AG09309 (cell line): Measurements from ENCODE around the gene DGKZ.
"Not testable (repeated sequence)": the region's sequence is repeated elsewhere in the genome, so short reads cannot be mapped to it uniquely, and the experiment has no call there.

Experiments used
- DNase-seq: peaks from one replicate; pipeline ENCODE4 v3.0.0-alpha.2; 2010; ENCODE audit warnings: low read depth
- H3K4me3 ChIP-seq: 2 replicates; pipeline ENCODE4 v1.5.1; 2011; ENCODE audit warnings: mild to moderate bottlenecking, low read depth, low read length, moderate library complexity; ENCODE audit not compliant: control insufficient read depth
- CTCF ChIP-seq: IDR thresholded peaks from 2 replicates; pipeline ENCODE4 v1.5.1; 2011; ENCODE audit warnings: mild to moderate bottlenecking, low read depth, low read length, inconsistent platforms; ENCODE audit not compliant: insufficient read depth, control insufficient read depth; ENCODE audit errors: missing control alignments

Gene DGKZ

GRCh38 chr11:46346886-46347636 lies at the start of gene DGKZ:
Gene DGKZ, plus strand, starts transcription at chr11:46347463. Its CDS starts 197 bp downstream, at chr11:46347660.
- no peak for DNase-seq
- peak within 1 kb of the TSS; percentile 88 for H3K4me3 ChIP-seq
- TF ChIP-seq CTCF, result peak; percentile 40

- no peak overlapping the region for H3K4me3 ChIP-seq
These were observed 48.4 kb upstream of the DGKZ start for GRCh38 chr11:46298699-46299433.

GRCh38 chr11:46299451-46299961 lies 47.8 kb upstream of the DGKZ start:
- H3K4me3 ChIP-seq, result no peak overlapping the region
- no peak for TF ChIP-seq CTCF
- no peak for DNase-seq

More at GRCh38 chr11:46298699-46299433, 48.4 kb upstream of the DGKZ start:
- TF ChIP-seq CTCF, result no peak
- DNase-seq, result peak; percentile 54

GRCh38 chr11:46300270-46300669 lies 47.0 kb upstream of the DGKZ start:
- no peak overlapping the region for H3K4me3 ChIP-seq
- TF ChIP-seq CTCF, result no peak
- no peak for DNase-seq

- H3K4me3 ChIP-seq, result no peak overlapping the region
- DNase-seq, result no peak
- no peak for TF ChIP-seq CTCF
These were observed 44.4 kb upstream of the DGKZ start for GRCh38 chr11:46302866-46303265.

GRCh38 chr11:46304036-46304435 lies 43.2 kb upstream of the DGKZ start:
- H3K4me3 ChIP-seq, DNase-seq: not testable (repeated sequence)

GRCh38 chr11:46304605-46305179 lies 42.6 kb upstream of the DGKZ start:
- no peak overlapping the region for H3K4me3 ChIP-seq
- DNase-seq, result no peak
- TF ChIP-seq CTCF, result no peak
